ENCODE data around the gene PLD6. TPM values are rescaled to one million over a fixed set of nuclear protein-coding genes. Genes with fewer than 3 reads are reported as not detected.

Gene PLD6
- total and polyA plus RNA-seq, 10 of the 15 experiments (the other 5 are each of a cell fraction or from before 2014, with no cell fraction given): 4.7 to 21.4 (median 12.0) TPM

- TF ChIP-seq JUNB (IDR thresholded peaks at IDR 0.05) (no peak), NBN (IDR thresholded peaks at IDR 0.05) (no peak), NFXL1 (IDR thresholded peaks at IDR 0.05; ENCODE audit: borderline replicate concordance) (no peak), SUZ12 (IDR thresholded peaks at IDR 0.05; ENCODE audit: unreplicated experiment) (no peak), LARP7 (IDR thresholded peaks at IDR 0.05) (no peak), MAX (IDR thresholded peaks at IDR 0.05; ENCODE audit: low read depth, low read length) (no peak), EP300 (IDR thresholded peaks at IDR 0.05; ENCODE audit: borderline replicate concordance in 1 of 2, control insufficient read depth in 1 of 2, low read depth in 2 of 2, low read length in 2 of 2) (no peak), IRF4 (IDR thresholded peaks at IDR 0.05; ENCODE audit: low read depth, low read length) (no peak), CHD1 (IDR thresholded peaks at IDR 0.05; ENCODE audit: low read depth, low read length) (no peak), SMAD1 (IDR thresholded peaks at IDR 0.05; ENCODE audit: low read depth, partially characterized antibody) (no peak), TAF1 (IDR thresholded peaks at IDR 0.05; ENCODE audit: borderline replicate concordance, low read depth, low read length) (no peak), BMI1 (IDR thresholded peaks at IDR 0.05; ENCODE audit: borderline replicate concordance) (no peak), STAT3 (IDR thresholded peaks at IDR 0.05; ENCODE audit: low read depth, low read length) (no peak)
These were observed 17.6 kb upstream of the PLD6 start (continued) for GRCh38 chr17:17223736-17224135.

GRCh38 chr17:17221329-17221728 is 15.2 kb upstream of the PLD6 start:
- Histone ChIP-seq H3K27me3 (replicated peaks in 1 of 2; ENCODE audit: control insufficient read depth in 2 of 2, insufficient read depth in 2 of 2, low read length in 1 of 2) (no peaks in the 10 kb centered on the region), H3K4me3 (no peak overlapping the region), H3K4me2 (ENCODE audit: control insufficient read depth, insufficient read depth) (no peak overlapping the region), H3K79me2 (ENCODE audit: control insufficient read depth, insufficient read depth, low read length) (no peaks in the 10 kb centered on the region), H3K9me3 (replicated peaks; ENCODE audit: control insufficient read depth, insufficient read depth, low read length) (no peaks in the 10 kb centered on the region), H3K9ac (ENCODE audit: control insufficient read depth, insufficient read depth, low read length) (no peak overlapping the region), H3K4me1 (ENCODE audit: control insufficient read depth, insufficient read depth, low read length) (no peaks in the 10 kb centered on the region), H3K36me3 (ENCODE audit: control insufficient read depth in 2 of 2, insufficient read depth in 2 of 2, low read length in 1 of 2) (peaks cover 22 to 26% of the 10 kb centered on the region in 2 experiments), H4K20me1 (ENCODE audit: control insufficient read depth, insufficient read depth) (no peaks in the 10 kb centered on the region), H3K27ac (ENCODE audit: control insufficient read depth, insufficient read depth) (no peak overlapping the region), H2AFZ (ENCODE audit: control insufficient read depth, low read depth, low read length) (no peak overlapping the region)
- ChIA-PET POLR2A (no interaction called here), SMC1A (ENCODE audit: uncharacterized antibody, unreplicated experiment) (interaction anchor here (0.6 kb wide), 1 partner anchor 42 kb away, joined by 3 read pairs; no protein-coding TSS in a partner anchor), CTCF (no interaction called here), RAD21 (ENCODE audit: unreplicated experiment) (no interaction called here)
- intact Hi-C loops (cut with micrococcal nuclease; ENCODE audit: unreplicated experiment): no loop called here
- TF ChIP-seq ZNF687 (IDR thresholded peaks at IDR 0.05): no peak
- no peak for TF ChIP-seq FOXM1 (IDR thresholded peaks at IDR 0.05; ENCODE audit: low read depth, low read length)
- no peak for FAIRE-seq
- no peak for ATAC-seq
- no TSS peak for BruUV-seq (replicated peaks)
- 97% methylated on average over 17 of the region's 22 CpGs for WGBS (ENCODE audit: insufficient coverage, insufficient replicate concordance, low lambda C conversion rate, missing lambda C conversion rate)
- DNase-seq (ENCODE audit: low read depth, low spot score): no peak
- in situ Hi-C loops (cut with MboI): no loop called here

All from GM12878 (cell line).